SU-DHL-6 (cell line): ENCODE results near the gene RAPGEF5.

ENCODE experiments used
- EZH2phosphoT487 ChIP-seq: fragments of 200-600 bp; sonication (generic), shearing (Covaris generic); conservative IDR thresholded peaks from 2 replicates; pipeline ENCODE4 v1.6.1; 2018; ENCODE audit warnings: mild to moderate bottlenecking, antibody characterized with exemption, low read length, moderate library complexity, mixed read lengths
- TF ChIP-seq, protein P1 (sequence below): fragments of 200-600 bp; sonication (generic); IDR thresholded peaks from one replicate; pipeline ENCODE4 v1.5.1; 2017; ENCODE audit warnings: antibody characterized with exemption, mild to moderate bottlenecking, low read length, moderate library complexity; ENCODE audit not compliant: insufficient read depth, poor library complexity, severe bottlenecking

DNA sequence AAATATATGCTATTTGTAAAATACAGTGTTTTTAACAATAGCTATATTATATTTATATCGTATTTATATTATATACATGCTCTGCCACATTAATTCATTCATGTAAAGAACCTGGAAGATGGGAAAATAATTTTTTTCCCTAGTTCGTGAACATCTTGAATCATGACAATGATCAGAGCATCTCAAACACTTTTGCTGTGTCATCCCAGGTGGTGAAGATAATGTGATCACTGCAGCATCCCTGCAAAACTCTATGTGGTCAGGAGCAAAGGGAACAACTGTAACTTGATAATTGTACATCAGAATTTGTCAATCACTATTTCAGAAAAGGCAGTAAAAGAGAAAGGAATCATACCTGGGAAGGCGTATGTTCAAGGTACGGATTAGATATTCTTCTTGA lies 39.3 kb downstream of the RAPGEF5 start:
- TF ChIP-seq, protein P1, sequence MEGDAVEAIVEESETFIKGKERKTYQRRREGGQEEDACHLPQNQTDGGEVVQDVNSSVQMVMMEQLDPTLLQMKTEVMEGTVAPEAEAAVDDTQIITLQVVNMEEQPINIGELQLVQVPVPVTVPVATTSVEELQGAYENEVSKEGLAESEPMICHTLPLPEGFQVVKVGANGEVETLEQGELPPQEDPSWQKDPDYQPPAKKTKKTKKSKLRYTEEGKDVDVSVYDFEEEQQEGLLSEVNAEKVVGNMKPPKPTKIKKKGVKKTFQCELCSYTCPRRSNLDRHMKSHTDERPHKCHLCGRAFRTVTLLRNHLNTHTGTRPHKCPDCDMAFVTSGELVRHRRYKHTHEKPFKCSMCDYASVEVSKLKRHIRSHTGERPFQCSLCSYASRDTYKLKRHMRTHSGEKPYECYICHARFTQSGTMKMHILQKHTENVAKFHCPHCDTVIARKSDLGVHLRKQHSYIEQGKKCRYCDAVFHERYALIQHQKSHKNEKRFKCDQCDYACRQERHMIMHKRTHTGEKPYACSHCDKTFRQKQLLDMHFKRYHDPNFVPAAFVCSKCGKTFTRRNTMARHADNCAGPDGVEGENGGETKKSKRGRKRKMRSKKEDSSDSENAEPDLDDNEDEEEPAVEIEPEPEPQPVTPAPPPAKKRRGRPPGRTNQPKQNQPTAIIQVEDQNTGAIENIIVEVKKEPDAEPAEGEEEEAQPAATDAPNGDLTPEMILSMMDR = no peak
- TF ChIP-seq EZH2phosphoT487 = no peak
